ENCODE measurements around the gene PTCSC3.

Gene PTCSC3

DNA sequence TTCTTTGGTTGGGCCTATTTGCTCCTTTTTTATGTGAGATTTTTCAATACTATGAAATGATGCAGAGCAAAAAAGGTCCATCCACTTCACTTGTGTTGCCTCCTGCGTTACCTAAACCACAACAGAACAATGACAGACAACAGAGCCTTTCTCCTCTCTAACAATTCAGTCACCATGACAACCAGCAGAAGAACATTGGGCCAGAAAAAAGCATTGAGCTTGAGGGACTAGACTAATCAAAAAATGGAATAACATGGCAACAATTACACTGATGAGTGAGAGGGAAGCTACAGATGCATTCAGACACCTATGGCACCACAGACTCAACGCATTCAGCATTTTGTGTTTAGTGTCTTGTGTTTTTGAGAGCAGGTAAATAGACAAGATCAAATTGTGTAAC, 44.6 kb upstream of the PTCSC3 start:
- no peaks in the 10 kb centered on the region for H3K79me2 ChIP-seq (ENCODE audit: insufficient read depth, low read length)
- H3K4me1 ChIP-seq (ENCODE audit: insufficient read depth, low read length, severe bottlenecking) = no peaks in the 10 kb centered on the region
- TF ChIP-seq, protein P1, sequence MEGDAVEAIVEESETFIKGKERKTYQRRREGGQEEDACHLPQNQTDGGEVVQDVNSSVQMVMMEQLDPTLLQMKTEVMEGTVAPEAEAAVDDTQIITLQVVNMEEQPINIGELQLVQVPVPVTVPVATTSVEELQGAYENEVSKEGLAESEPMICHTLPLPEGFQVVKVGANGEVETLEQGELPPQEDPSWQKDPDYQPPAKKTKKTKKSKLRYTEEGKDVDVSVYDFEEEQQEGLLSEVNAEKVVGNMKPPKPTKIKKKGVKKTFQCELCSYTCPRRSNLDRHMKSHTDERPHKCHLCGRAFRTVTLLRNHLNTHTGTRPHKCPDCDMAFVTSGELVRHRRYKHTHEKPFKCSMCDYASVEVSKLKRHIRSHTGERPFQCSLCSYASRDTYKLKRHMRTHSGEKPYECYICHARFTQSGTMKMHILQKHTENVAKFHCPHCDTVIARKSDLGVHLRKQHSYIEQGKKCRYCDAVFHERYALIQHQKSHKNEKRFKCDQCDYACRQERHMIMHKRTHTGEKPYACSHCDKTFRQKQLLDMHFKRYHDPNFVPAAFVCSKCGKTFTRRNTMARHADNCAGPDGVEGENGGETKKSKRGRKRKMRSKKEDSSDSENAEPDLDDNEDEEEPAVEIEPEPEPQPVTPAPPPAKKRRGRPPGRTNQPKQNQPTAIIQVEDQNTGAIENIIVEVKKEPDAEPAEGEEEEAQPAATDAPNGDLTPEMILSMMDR (IDR thresholded peaks at IDR 0.05; ENCODE audit: low read length) = no peak
- no peak for TF ChIP-seq EZH2 (IDR thresholded peaks at IDR 0.05; ENCODE audit: borderline replicate concordance, low read length)
- no peak overlapping the region for H3K9ac ChIP-seq (ENCODE audit: low read length)
- H3K27ac ChIP-seq (ENCODE audit: low read depth, low read length, poor library complexity, severe bottlenecking) = no peak overlapping the region
- no peaks in the 10 kb centered on the region for H3K27me3 ChIP-seq (ENCODE audit: insufficient read depth, low read length)
- H3K36me3 ChIP-seq (ENCODE audit: insufficient read depth, low read length) = no peaks in the 10 kb centered on the region
- no peaks in the 10 kb centered on the region for H3K9me3 ChIP-seq (ENCODE audit: low read length)
- H4K20me1 ChIP-seq (ENCODE audit: insufficient read depth, low read length) = no peaks in the 10 kb centered on the region
- H2AFZ ChIP-seq (ENCODE audit: low read length) = no peak overlapping the region
- no peak overlapping the region for H3K4me3 ChIP-seq (ENCODE audit: low read depth, low read length, poor library complexity, severe bottlenecking)
- H3K9me2 ChIP-seq (ENCODE audit: low read depth, low read length) = no peaks in the 10 kb centered on the region
- H3K4me2 ChIP-seq (ENCODE audit: low read length) = no peak overlapping the region
- no peaks in the 10 kb centered on the region for H3F3A ChIP-seq (ENCODE audit: insufficient read depth, low read length)

DNA sequence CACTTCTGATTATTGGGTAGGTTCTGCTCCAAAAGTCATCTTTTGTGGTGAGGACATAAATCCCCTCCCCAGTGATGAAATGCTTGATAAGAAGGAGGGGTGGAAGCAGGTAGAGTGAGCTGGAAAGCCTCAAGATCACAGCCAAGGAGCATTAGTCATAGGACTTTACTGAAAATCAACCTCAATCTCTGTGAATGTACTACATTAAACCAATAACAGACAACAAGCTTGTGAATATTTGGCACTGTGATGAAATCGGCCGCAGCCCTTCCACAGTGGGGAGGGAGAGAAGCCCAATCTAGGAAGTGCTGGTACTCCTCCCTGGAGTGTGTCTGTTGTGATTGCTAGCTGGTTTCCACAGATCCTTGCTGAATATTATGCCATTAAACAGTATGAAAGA, 41.2 kb upstream of the PTCSC3 start:
- Histone ChIP-seq H3K79me2 (ENCODE audit: insufficient read depth, low read length) (no peaks in the 10 kb centered on the region), H3K27me3 (ENCODE audit: insufficient read depth, low read length) (no peaks in the 10 kb centered on the region), H3K4me3 (ENCODE audit: low read depth, low read length, poor library complexity, severe bottlenecking) (no peak overlapping the region), H3K9me3 (ENCODE audit: low read length) (no peaks in the 10 kb centered on the region), H3K4me1 (ENCODE audit: insufficient read depth, low read length, severe bottlenecking) (no peaks in the 10 kb centered on the region), H2AFZ (ENCODE audit: low read length) (no peak overlapping the region), H3K4me2 (ENCODE audit: low read length) (no peak overlapping the region), H3K27ac (ENCODE audit: low read depth, low read length, poor library complexity, severe bottlenecking) (no peak overlapping the region), H3K9ac (ENCODE audit: low read length) (no peak overlapping the region), H4K20me1 (ENCODE audit: insufficient read depth, low read length) (no peaks in the 10 kb centered on the region), H3F3A (ENCODE audit: insufficient read depth, low read length) (no peaks in the 10 kb centered on the region), H3K9me2 (ENCODE audit: low read depth, low read length) (no peaks in the 10 kb centered on the region), H3K36me3 (ENCODE audit: insufficient read depth, low read length) (no peaks in the 10 kb centered on the region)
- TF ChIP-seq EZH2 (IDR thresholded peaks at IDR 0.05; ENCODE audit: borderline replicate concordance, low read length) = no peak
- TF ChIP-seq, protein P1 (IDR thresholded peaks at IDR 0.05; ENCODE audit: low read length) = no peak

DNA sequence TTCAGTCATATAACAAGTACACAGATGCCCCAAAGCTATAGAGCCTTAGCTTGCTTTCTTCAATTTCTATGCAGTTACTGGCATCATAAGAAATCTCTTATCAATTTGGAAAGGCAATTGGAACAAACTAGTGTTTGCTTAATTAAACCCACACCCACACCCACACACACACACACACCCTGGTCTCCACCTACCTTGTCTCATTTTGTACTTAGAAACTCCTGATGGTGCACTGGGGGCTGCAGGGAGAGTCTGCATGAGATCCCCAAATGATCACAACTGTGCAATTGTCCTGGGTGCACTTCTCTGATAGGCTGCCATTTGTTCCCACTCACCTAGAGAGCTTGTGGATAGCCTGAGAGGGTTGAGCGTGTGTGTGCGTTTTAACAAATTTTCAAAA, 40.5 kb upstream of the PTCSC3 start:
- H3K27ac ChIP-seq (ENCODE audit: low read depth, low read length, poor library complexity, severe bottlenecking) = no peak overlapping the region
- H4K20me1 ChIP-seq (ENCODE audit: insufficient read depth, low read length) = no peaks in the 10 kb centered on the region
- H3K4me2 ChIP-seq (ENCODE audit: low read length) = no peak overlapping the region
- no peaks in the 10 kb centered on the region for H3K9me3 ChIP-seq (ENCODE audit: low read length)
- no peaks in the 10 kb centered on the region for H3K9me2 ChIP-seq (ENCODE audit: low read depth, low read length)
- H3K36me3 ChIP-seq (ENCODE audit: insufficient read depth, low read length) = no peaks in the 10 kb centered on the region
- no peak overlapping the region for H3K4me3 ChIP-seq (ENCODE audit: low read depth, low read length, poor library complexity, severe bottlenecking)
- TF ChIP-seq, protein P1 (IDR thresholded peaks at IDR 0.05; ENCODE audit: low read length) = no peak
- no peak overlapping the region for H3K9ac ChIP-seq (ENCODE audit: low read length)
- H3F3A ChIP-seq (ENCODE audit: insufficient read depth, low read length) = no peaks in the 10 kb centered on the region
- H3K4me1 ChIP-seq (ENCODE audit: insufficient read depth, low read length, severe bottlenecking) = no peaks in the 10 kb centered on the region
- no peak overlapping the region for H2AFZ ChIP-seq (ENCODE audit: low read length)
- H3K79me2 ChIP-seq (ENCODE audit: insufficient read depth, low read length) = no peaks in the 10 kb centered on the region
- H3K27me3 ChIP-seq (ENCODE audit: insufficient read depth, low read length) = no peaks in the 10 kb centered on the region

All from OCI-LY1 (cell line).